ENCODE data around the gene SH2D3A. TPM values are rescaled to one million over a fixed set of nuclear protein-coding genes. Genes with fewer than 3 reads are reported as not detected.
"Not testable (repeated sequence)": the region's sequence is repeated elsewhere in the genome, so short reads cannot be mapped to it uniquely, and the experiment has no call there.

SH2D3A gene
- total and polyA plus RNA-seq, 2 experiments from 2014 or later: 20.7 to 38.4 TPM

- TF ChIP-seq, protein P1, sequence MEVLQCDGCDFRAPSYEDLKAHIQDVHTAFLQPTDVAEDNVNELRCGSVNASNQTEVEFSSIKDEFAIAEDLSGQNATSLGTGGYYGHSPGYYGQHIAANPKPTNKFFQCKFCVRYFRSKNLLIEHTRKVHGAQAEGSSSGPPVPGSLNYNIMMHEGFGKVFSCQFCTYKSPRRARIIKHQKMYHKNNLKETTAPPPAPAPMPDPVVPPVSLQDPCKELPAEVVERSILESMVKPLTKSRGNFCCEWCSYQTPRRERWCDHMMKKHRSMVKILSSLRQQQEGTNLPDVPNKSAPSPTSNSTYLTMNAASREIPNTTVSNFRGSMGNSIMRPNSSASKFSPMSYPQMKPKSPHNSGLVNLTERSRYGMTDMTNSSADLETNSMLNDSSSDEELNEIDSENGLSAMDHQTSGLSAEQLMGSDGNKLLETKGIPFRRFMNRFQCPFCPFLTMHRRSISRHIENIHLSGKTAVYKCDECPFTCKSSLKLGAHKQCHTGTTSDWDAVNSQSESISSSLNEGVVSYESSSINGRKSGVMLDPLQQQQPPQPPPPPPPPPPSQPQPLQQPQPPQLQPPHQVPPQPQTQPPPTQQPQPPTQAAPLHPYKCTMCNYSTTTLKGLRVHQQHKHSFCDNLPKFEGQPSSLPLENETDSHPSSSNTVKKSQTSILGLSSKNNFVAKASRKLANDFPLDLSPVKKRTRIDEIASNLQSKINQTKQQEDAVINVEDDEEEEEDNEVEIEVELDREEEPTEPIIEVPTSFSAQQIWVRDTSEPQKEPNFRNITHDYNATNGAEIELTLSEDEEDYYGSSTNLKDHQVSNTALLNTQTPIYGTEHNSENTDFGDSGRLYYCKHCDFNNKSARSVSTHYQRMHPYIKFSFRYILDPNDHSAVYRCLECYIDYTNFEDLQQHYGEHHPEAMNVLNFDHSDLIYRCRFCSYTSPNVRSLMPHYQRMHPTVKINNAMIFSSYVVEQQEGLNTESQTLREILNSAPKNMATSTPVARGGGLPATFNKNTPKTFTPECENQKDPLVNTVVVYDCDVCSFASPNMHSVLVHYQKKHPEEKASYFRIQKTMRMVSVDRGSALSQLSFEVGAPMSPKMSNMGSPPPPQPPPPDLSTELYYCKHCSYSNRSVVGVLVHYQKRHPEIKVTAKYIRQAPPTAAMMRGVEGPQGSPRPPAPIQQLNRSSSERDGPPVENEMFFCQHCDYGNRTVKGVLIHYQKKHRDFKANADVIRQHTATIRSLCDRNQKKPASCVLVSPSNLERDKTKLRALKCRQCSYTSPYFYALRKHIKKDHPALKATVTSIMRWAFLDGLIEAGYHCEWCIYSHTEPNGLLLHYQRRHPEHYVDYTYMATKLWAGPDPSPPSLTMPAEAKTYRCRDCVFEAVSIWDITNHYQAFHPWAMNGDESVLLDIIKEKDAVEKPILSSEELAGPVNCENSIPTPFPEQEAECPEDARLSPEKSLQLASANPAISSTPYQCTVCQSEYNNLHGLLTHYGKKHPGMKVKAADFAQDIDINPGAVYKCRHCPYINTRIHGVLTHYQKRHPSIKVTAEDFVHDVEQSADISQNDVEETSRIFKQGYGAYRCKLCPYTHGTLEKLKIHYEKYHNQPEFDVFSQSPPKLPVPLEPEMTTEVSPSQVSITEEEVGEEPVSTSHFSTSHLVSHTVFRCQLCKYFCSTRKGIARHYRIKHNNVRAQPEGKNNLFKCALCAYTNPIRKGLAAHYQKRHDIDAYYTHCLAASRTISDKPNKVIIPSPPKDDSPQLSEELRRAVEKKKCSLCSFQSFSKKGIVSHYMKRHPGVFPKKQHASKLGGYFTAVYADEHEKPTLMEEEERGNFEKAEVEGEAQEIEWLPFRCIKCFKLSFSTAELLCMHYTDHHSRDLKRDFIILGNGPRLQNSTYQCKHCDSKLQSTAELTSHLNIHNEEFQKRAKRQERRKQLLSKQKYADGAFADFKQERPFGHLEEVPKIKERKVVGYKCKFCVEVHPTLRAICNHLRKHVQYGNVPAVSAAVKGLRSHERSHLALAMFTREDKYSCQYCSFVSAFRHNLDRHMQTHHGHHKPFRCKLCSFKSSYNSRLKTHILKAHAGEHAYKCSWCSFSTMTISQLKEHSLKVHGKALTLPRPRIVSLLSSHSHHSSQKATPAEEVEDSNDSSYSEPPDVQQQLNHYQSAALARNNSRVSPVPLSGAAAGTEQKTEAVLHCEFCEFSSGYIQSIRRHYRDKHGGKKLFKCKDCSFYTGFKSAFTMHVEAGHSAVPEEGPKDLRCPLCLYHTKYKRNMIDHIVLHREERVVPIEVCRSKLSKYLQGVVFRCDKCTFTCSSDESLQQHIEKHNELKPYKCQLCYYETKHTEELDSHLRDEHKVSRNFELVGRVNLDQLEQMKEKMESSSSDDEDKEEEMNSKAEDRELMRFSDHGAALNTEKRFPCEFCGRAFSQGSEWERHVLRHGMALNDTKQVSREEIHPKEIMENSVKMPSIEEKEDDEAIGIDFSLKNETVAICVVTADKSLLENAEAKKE (CRISPR knock-in tag; IDR thresholded peaks at IDR 0.05): no peak
- no peak for TF ChIP-seq ETS1 (IDR thresholded peaks at IDR 0.05)
These were observed 10.2 kb upstream of the SH2D3A start (continued) for GRCh38 chr19:6777434-6777833.

DNA sequence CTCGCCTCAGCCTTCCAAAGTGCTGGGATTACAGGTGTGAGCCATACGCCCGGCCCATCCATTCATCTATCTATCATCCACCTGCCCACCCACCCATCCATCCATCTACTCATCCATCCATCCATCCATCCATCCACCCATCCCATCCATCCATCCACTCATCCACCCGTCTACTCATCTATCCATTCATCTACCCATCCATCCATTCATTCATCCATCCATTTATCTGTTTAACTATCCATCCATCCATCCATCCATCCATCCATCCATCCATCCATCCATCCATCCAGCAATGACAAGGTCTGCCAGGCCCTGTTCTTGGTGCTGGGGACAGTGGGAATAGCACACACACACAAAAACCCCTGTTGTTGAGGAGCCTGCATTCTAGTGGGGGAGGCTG lies 9.8 kb upstream of the SH2D3A start:
- Histone ChIP-seq H2AFZ (no peak overlapping the region), H3K4me1 (ENCODE audit: insufficient read depth) (peaks cover 10% of the 10 kb centered on the region; the same call in 1 of the 2 replicates), H3K27ac (ENCODE audit: low read depth) (no peak overlapping the region), H3F3A (replicated peaks; ENCODE audit: low read depth) (no peaks in the 10 kb centered on the region), H3K79me2 (replicated peaks; ENCODE audit: insufficient read depth) (no peaks in the 10 kb centered on the region), H3K36me3 (ENCODE audit: insufficient read depth) (no peaks in the 10 kb centered on the region), H3K4me2 (no peak overlapping the region), H3K27me3 (ENCODE audit: insufficient read depth) (no peaks in the 10 kb centered on the region), H3K4me3 (no peak overlapping the region), H3K9me2 (ENCODE audit: insufficient read depth) (no peaks in the 10 kb centered on the region), H4K20me1 (replicated peaks; ENCODE audit: insufficient read depth) (no peaks in the 10 kb centered on the region)
- DNase-seq (ENCODE audit: low spot score) (no peak), ATAC-seq (no peak)
- peaks cover 33% of the 10 kb centered on the region for H3K36me3 Mint-ChIP-seq (ENCODE audit: low read depth)
- no peak overlapping the region for H3K27ac Mint-ChIP-seq
- H3K4me3 Mint-ChIP-seq: no peak overlapping the region
- H3K9me3 Mint-ChIP-seq: peaks cover 78% of the 10 kb centered on the region
- no peak for TF ChIP-seq EZH2 (IDR thresholded peaks at IDR 0.05; ENCODE audit: low read depth, unreplicated experiment)
- TF ChIP-seq POLR2AphosphoS5 (IDR thresholded peaks at IDR 0.05; ENCODE audit: low read depth): no peak
- TF ChIP-seq ZNF114 (CRISPR knock-in tag; IDR thresholded peaks at IDR 0.05): no peak
- no peak for TF ChIP-seq CREB1 (CRISPR knock-in tag; IDR thresholded peaks at IDR 0.05; ENCODE audit: low read depth)
- H3K27me3 Mint-ChIP-seq (ENCODE audit: insufficient read depth, low read depth, poor library complexity): peaks cover 8% of the 10 kb centered on the region
- no peaks in the 10 kb centered on the region for H3K4me1 Mint-ChIP-seq

- not testable (repeated sequence) for H3K27ac ChIP-seq (ENCODE audit: low read depth); H3K4me1 Mint-ChIP-seq; H2AFZ ChIP-seq; H3K27me3 ChIP-seq (ENCODE audit: insufficient read depth); H3K4me3 Mint-ChIP-seq; H4K20me1 ChIP-seq (replicated peaks; ENCODE audit: insufficient read depth); H3F3A ChIP-seq (replicated peaks; ENCODE audit: low read depth); H3K36me3 ChIP-seq (ENCODE audit: insufficient read depth); DNase-seq (ENCODE audit: low spot score); H3K4me2 ChIP-seq; H3K27ac Mint-ChIP-seq; H3K79me2 ChIP-seq (replicated peaks; ENCODE audit: insufficient read depth); ATAC-seq; H3K4me3 ChIP-seq; H3K9me2 ChIP-seq (ENCODE audit: insufficient read depth)
- peaks cover 10% of the 10 kb centered on the region; the same call in 1 of the 2 replicates for H3K4me1 ChIP-seq (ENCODE audit: insufficient read depth)
- peaks cover 12% of the 10 kb centered on the region for H3K27me3 Mint-ChIP-seq (ENCODE audit: insufficient read depth, low read depth, poor library complexity)
- peaks cover 34% of the 10 kb centered on the region for H3K36me3 Mint-ChIP-seq (ENCODE audit: low read depth)
- peaks cover 75% of the 10 kb centered on the region for H3K9me3 Mint-ChIP-seq
These were observed 8.8 kb upstream of the SH2D3A start for GRCh38 chr19:6776045-6776444.

All from GM23338 (cell line).